Erythroblast (primary cell): ENCODE results near the gene POLA2.

Experiments
- GATA1 ChIP-seq: IDR thresholded peaks from 2 replicates; pipeline ENCODE4 v1.6.1; 2011; ENCODE audit warnings: low read depth, mild to moderate bottlenecking, control low read depth, low read length, moderate library complexity
- POLR2A ChIP-seq: IDR thresholded peaks from 2 replicates; pipeline ENCODE4 v1.6.1; 2011; ENCODE audit warnings: mild to moderate bottlenecking, low read length

DNA sequence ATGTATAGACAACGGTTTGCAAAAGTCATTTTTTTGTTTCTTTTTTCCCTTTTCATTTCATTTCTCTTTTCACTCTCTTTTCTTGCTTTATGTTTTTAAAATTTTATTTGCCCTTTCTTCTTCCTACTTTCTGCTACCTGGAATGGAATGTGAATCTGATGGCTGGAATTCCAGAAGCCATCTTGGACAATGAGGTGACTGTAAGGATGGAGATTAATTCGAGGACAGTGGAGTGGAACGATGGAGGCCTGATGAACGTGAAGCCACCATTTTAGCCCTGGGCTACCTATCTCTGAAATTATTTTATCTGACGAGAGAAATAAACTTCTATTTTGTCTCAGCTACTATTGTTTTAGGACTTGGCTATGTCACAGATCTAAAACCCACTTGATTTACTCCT lies 2.8 kb upstream of the POLA2 start:
- TF ChIP-seq POLR2A (no peak), GATA1 (no peak)
